Raji (cell line): ENCODE data around the gene MB21D2.

Experiments used
- POLR2A ChIP-seq: IDR thresholded peaks from 2 replicates; pipeline ENCODE4 v1.6.1; 2011; ENCODE audit warnings: low read depth, low read length, control low read depth; ENCODE audit not compliant: insufficient read depth

The MB21D2 gene

GRCh38 chr3:192778508-192778907, 139.1 kb downstream of the MB21D2 start:
- TF ChIP-seq POLR2A = no peak

- TF ChIP-seq POLR2A = no peak
These were observed 145.3 kb downstream of the MB21D2 start for GRCh38 chr3:192772240-192772894.

GRCh38 chr3:192758654-192759053, 159.0 kb downstream of the MB21D2 start:
- no peak for TF ChIP-seq POLR2A

GRCh38 chr3:192751148-192751547, 166.5 kb downstream of the MB21D2 start:
- no peak for TF ChIP-seq POLR2A

GRCh38 chr3:192750201-192750600, 167.5 kb downstream of the MB21D2 start:
- no peak for TF ChIP-seq POLR2A

GRCh38 chr3:192747746-192748145, 169.9 kb downstream of the MB21D2 start:
- no peak for TF ChIP-seq POLR2A

- TF ChIP-seq POLR2A = no peak
These were observed 170.5 kb downstream of the MB21D2 start for GRCh38 chr3:192747145-192747544.
